ENCODE data around the gene ATF1.
"Not testable (repeated sequence)": the region's sequence is repeated elsewhere in the genome, so short reads cannot be mapped to it uniquely, and the experiment has no call there.

ATF1 gene

DNA sequence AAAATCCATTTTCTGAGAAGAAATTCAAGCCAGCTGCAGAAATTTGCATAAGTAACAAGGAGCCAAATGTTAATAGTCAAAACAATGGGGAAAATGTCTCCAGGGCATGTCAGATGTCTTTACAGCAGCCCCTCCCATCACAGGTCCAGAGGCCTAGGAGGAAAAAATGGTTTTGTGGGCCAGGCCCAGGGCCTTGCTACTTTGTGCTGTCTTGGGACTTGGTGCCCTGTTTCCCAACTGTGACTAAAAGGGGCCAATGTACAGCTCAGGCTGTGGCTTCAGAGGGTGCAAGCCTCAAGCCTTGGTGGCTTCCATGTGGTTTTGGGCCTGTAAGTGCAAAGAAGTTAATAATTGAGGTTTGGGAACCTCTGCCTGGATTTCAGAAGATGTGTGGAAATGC is 69.9 kb downstream of the ATF1 start:
- H3K27me3 ChIP-seq (ENCODE audit: insufficient read depth, low read length); H3K79me1 ChIP-seq (ENCODE audit: low read length); H2BK5ac ChIP-seq (ENCODE audit: low read depth, low read length, poor library complexity); H2AK5ac ChIP-seq (ENCODE audit: low read length); H2BK12ac ChIP-seq (ENCODE audit: low read length); H4K91ac ChIP-seq (ENCODE audit: low read depth, low read length); H3K4me1 ChIP-seq (ENCODE audit: control insufficient read depth in 1 of 2, insufficient read depth in 2 of 2, low read length in 2 of 2); H4K12ac ChIP-seq (ENCODE audit: low read depth, low read length); H3K9ac ChIP-seq (ENCODE audit: low read length); H2BK120ac ChIP-seq (ENCODE audit: insufficient read depth, low read length, poor library complexity); H4K8ac ChIP-seq (ENCODE audit: low read depth, low read length); H3K27ac ChIP-seq (ENCODE audit: low read depth, low read length); H3K9me3 ChIP-seq (ENCODE audit: insufficient read depth, low read depth, low read length); H3K79me2 ChIP-seq (ENCODE audit: control insufficient read depth, insufficient read depth, low read length, poor library complexity); H3K4me2 ChIP-seq (ENCODE audit: low read length); H3K36me3 ChIP-seq (ENCODE audit: control insufficient read depth in 1 of 2, insufficient read depth in 2 of 2, low read length in 2 of 2); H3K4me3 ChIP-seq (ENCODE audit: low read depth, low read length); H3K18ac ChIP-seq (ENCODE audit: low read length); H3K14ac ChIP-seq (ENCODE audit: low read length); H2AFZ ChIP-seq (ENCODE audit: insufficient read depth, low read length, poor library complexity); H3K4ac ChIP-seq (ENCODE audit: low read depth, low read length); DNase-seq; H3K23ac ChIP-seq (ENCODE audit: low read length): not testable (repeated sequence)

DNA sequence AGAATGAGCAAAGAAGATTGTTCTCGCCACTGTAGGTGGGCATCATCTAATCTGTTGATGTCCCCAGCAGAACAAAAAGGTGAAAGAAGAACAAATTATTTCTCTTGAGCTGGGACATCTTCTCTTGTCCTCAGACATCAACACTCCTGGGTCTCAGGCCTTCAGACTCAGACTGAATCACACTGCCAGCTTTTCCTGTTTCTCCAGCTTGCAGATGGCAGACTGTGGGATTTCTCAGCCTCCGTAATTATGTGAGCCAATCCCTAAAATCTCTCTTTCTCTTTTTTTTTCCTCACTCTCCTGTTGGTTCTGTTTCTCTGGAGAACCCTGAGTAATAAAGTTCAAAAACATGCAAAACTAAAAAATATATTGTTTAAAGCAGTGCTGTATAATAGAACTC is 75.1 kb downstream of the ATF1 start:
- no peak overlapping the region for H2AK5ac ChIP-seq (ENCODE audit: low read length)
- H3K4me2 ChIP-seq (ENCODE audit: low read length), result no peak overlapping the region
- H4K8ac ChIP-seq (ENCODE audit: low read depth, low read length), result no peak overlapping the region
- no peak overlapping the region for H3K4ac ChIP-seq (ENCODE audit: low read depth, low read length)
- no peak overlapping the region for H2BK120ac ChIP-seq (ENCODE audit: insufficient read depth, low read length, poor library complexity)
- H3K36me3 ChIP-seq (ENCODE audit: control insufficient read depth in 1 of 2, insufficient read depth in 2 of 2, low read length in 2 of 2), result no peaks in the 10 kb centered on the region
- H3K79me1 ChIP-seq (ENCODE audit: low read length), result peaks cover 17% of the 10 kb centered on the region
- no peak overlapping the region for H2BK5ac ChIP-seq (ENCODE audit: low read depth, low read length, poor library complexity)
- peaks cover 11 to 20% of the 10 kb centered on the region in 2 experiments for H3K4me1 ChIP-seq (ENCODE audit: control insufficient read depth in 1 of 2, insufficient read depth in 2 of 2, low read length in 2 of 2)
- no peak overlapping the region for H2BK12ac ChIP-seq (ENCODE audit: low read length)
- no peak overlapping the region for H3K23ac ChIP-seq (ENCODE audit: low read length)
- no peak overlapping the region for H4K12ac ChIP-seq (ENCODE audit: low read depth, low read length)
- no peak overlapping the region for H3K9ac ChIP-seq (ENCODE audit: low read length)
- H3K4me3 ChIP-seq (ENCODE audit: low read depth, low read length), result no peak overlapping the region
- H3K18ac ChIP-seq (ENCODE audit: low read length), result no peak overlapping the region
- H3K27me3 ChIP-seq (ENCODE audit: insufficient read depth, low read length), result no peaks in the 10 kb centered on the region
- peaks cover 4% of the 10 kb centered on the region for H3K79me2 ChIP-seq (ENCODE audit: control insufficient read depth, insufficient read depth, low read length, poor library complexity)
- WGBS (ENCODE audit: extremely low coverage, insufficient coverage, insufficient read length), result no CpG with 5 or more reads among the region's 2 CpGs
- H4K91ac ChIP-seq (ENCODE audit: low read depth, low read length), result no peak overlapping the region
- no peak overlapping the region for H3K14ac ChIP-seq (ENCODE audit: low read length)
- H3K27ac ChIP-seq (ENCODE audit: low read depth, low read length), result peak overlapping the region; percentile 5
- peaks cover 7% of the 10 kb centered on the region for H3K9me3 ChIP-seq (ENCODE audit: insufficient read depth, low read depth, low read length)
- no peak overlapping the region for H2AFZ ChIP-seq (ENCODE audit: insufficient read depth, low read length, poor library complexity)
- DNase-seq, result peak; percentile 73 to 84

DNA sequence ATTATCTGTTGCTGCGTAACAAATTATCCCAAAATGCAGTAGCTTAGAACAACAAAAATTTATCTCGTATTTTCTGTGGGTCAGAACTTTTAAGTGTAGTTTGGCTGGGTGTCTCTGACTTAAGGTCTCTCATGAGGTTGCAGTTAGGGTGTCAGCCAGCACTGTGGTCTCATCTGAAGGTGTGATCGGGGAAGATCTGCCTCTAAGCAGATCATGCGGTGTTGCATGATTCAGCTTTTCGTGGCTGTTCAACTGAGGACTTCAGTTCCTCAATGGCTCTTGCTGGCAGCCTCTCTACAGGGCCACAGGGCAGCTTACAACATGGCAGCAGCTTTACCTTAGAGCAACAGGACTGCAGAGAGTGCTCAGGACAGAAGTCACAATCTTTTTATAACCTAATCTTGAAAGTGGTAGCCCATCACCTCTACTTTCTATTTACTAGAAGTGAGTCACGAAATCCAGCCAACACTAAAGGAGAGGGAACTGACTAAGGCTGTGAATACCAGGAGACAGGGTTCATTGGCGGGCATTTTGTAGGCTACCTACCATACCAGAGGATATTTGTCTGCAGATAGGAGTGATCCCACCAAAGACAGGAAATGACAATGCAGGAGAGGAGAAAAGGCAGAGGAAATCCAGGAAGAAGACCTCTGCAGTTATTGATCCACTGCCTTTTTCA is 77.0 kb downstream of the ATF1 start:
- Histone ChIP-seq H3K4me2 (ENCODE audit: low read length) (no peak overlapping the region), H3K27me3 (ENCODE audit: insufficient read depth, low read length) (no peaks in the 10 kb centered on the region), H3K4me3 (ENCODE audit: low read depth, low read length) (no peak overlapping the region), H3K23ac (ENCODE audit: low read length) (no peak overlapping the region), H3K79me1 (ENCODE audit: low read length) (peaks cover 17% of the 10 kb centered on the region), H3K9me3 (ENCODE audit: insufficient read depth, low read depth, low read length) (peaks cover 3% of the 10 kb centered on the region), H3K79me2 (ENCODE audit: control insufficient read depth, insufficient read depth, low read length, poor library complexity) (peaks cover 4% of the 10 kb centered on the region), H2BK5ac (ENCODE audit: low read depth, low read length, poor library complexity) (no peak overlapping the region), H3K4me1 (ENCODE audit: control insufficient read depth in 1 of 2, insufficient read depth in 2 of 2, low read length in 2 of 2) (peaks cover 11 to 22% of the 10 kb centered on the region in 2 experiments), H2AFZ (ENCODE audit: insufficient read depth, low read length, poor library complexity) (no peak overlapping the region), H2AK5ac (ENCODE audit: low read length) (peak overlapping the region; percentile 42), H4K12ac (ENCODE audit: low read depth, low read length) (no peak overlapping the region), H3K36me3 (ENCODE audit: control insufficient read depth in 1 of 2, insufficient read depth in 2 of 2, low read length in 2 of 2) (no peaks in the 10 kb centered on the region), H3K4ac (ENCODE audit: low read depth, low read length) (no peak overlapping the region), H2BK12ac (ENCODE audit: low read length) (peak overlapping the region; percentile 92), H4K91ac (ENCODE audit: low read depth, low read length) (peak overlapping the region; percentile 71), H3K9ac (ENCODE audit: low read length) (no peak overlapping the region), H4K8ac (ENCODE audit: low read depth, low read length) (no peak overlapping the region), H3K27ac (ENCODE audit: low read depth, low read length) (no peak overlapping the region), H2BK120ac (ENCODE audit: insufficient read depth, low read length, poor library complexity) (peak overlapping the region; percentile 37), H3K14ac (ENCODE audit: low read length) (no peak overlapping the region), H3K18ac (ENCODE audit: low read length) (peak overlapping the region; percentile 28)
- WGBS (ENCODE audit: extremely low coverage, insufficient coverage, insufficient read length), result no CpG with 5 or more reads among the region's 7 CpGs
- peak in 1 of 2 donors; percentile 62 for DNase-seq

DNA sequence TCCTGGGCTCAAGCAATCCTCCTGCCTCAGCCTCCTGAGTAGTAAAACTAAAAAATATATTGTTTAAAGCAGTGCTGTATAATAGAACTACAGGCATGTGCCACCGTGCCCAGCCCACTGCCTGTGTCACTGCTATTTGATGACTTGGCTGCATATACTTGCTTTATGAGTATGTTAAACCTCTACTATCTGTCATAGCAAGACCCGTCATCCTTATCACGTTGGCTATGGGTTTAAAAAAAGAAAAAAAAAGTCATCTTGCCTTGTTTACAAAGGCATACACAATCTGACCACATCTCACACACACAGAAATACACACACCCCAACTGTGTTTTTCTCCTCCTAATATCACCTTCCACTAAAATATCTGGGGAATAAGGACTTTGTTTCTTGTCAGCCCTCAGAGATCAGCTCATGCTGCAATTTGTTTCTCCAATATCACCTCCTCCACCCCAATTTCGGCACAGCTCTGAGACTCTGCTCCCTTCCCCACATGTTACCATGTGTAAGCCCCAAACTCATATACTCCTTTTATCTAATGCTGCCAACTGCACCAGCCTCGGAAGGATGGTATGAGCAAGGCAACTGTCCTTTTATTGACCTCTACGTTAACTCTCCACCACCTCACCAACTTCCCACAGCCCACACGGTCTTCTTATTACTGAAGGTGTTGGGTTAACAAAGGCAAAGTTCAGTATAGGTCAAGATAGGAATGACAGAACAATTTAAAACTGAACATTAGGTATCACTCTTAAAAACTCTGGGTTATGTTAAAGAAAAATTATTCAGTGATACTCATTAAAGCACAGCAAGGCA is 78.0 kb downstream of the ATF1 start:
- Histone ChIP-seq H3K4me3 (ENCODE audit: low read depth, low read length) (no peak overlapping the region), H3K4me1 (ENCODE audit: control insufficient read depth in 1 of 2, insufficient read depth in 2 of 2, low read length in 2 of 2) (peaks cover 11 to 22% of the 10 kb centered on the region in 2 experiments), H2BK120ac (ENCODE audit: insufficient read depth, low read length, poor library complexity) (peak overlapping the region; percentile 54), H3K4me2 (ENCODE audit: low read length) (peak overlapping the region; percentile 53), H2BK12ac (ENCODE audit: low read length) (peak overlapping the region; percentile 87), H3K18ac (ENCODE audit: low read length) (peak overlapping the region; percentile 33), H3K79me2 (ENCODE audit: control insufficient read depth, insufficient read depth, low read length, poor library complexity) (peaks cover 4% of the 10 kb centered on the region), H3K79me1 (ENCODE audit: low read length) (peaks cover 17% of the 10 kb centered on the region), H4K12ac (ENCODE audit: low read depth, low read length) (no peak overlapping the region), H4K8ac (ENCODE audit: low read depth, low read length) (peak overlapping the region; percentile 27), H2BK5ac (ENCODE audit: low read depth, low read length, poor library complexity) (peak overlapping the region; percentile 58), H2AK5ac (ENCODE audit: low read length) (peak overlapping the region; percentile 12), H3K27ac (ENCODE audit: low read depth, low read length) (peak overlapping the region; percentile 98), H3K9me3 (ENCODE audit: insufficient read depth, low read depth, low read length) (peaks cover 3% of the 10 kb centered on the region), H3K27me3 (ENCODE audit: insufficient read depth, low read length) (no peaks in the 10 kb centered on the region), H3K23ac (ENCODE audit: low read length) (no peak overlapping the region), H2AFZ (ENCODE audit: insufficient read depth, low read length, poor library complexity) (peak overlapping the region; percentile 6), H3K9ac (ENCODE audit: low read length) (no peak overlapping the region), H3K14ac (ENCODE audit: low read length) (peak overlapping the region; percentile 11), H4K91ac (ENCODE audit: low read depth, low read length) (peak overlapping the region; percentile 71), H3K4ac (ENCODE audit: low read depth, low read length) (no peak overlapping the region), H3K36me3 (ENCODE audit: control insufficient read depth in 1 of 2, insufficient read depth in 2 of 2, low read length in 2 of 2) (no peaks in the 10 kb centered on the region)
- WGBS (ENCODE audit: extremely low coverage, insufficient coverage, insufficient read length), result no CpG with 5 or more reads among the region's 7 CpGs
- DNase-seq, result peak; percentile 38 to 48

Data from trophoblast cell (in vitro differentiated cells and primary cell).